CD8-positive, alpha-beta memory T cell (primary cell): ENCODE data around the gene WFDC2. TPM values are rescaled to one million over a fixed set of nuclear protein-coding genes. Genes with fewer than 3 reads are reported as not detected.

ENCODE experiments used
- CTCF ChIA-PET: fragments of 350-600 bp; sonication (Branson Sonifier 250); formaldehyde crosslinking; loops from one replicate; lab custom pipeline; 2021; ENCODE audit warnings: antibody characterized with exemption; lab: Charles Lee
- POLR2A ChIA-PET: fragments of 350-600 bp; sonication (Branson Sonifier 250); formaldehyde crosslinking; loops from one replicate; lab custom pipeline; 2021; ENCODE audit warnings: antibody characterized with exemption; lab: Charles Lee
- DNase-seq, 5 donors: peaks; one replicate each; pipeline versions ENCODE4 v3.0.0 to v3.0.0-alpha.2; 2020 to 2022; ENCODE audit warnings: mixed read lengths in 1 of 5
- H3K27ac ChIP-seq: one replicate; pipeline ENCODE4 v1.7.0; 2013; ENCODE audit warnings: low read depth, mild to moderate bottlenecking, low read length, moderate library complexity
- H3K27me3 ChIP-seq: 2 replicates; pipeline ENCODE4 v1.7.0; 2013; ENCODE audit warnings: low read length, mild to moderate bottlenecking; ENCODE audit not compliant: insufficient read depth, poor library complexity, severe bottlenecking
- H3K36me3 ChIP-seq: 2 replicates; pipeline ENCODE4 v1.7.0; 2013; ENCODE audit warnings: mild to moderate bottlenecking, low read length, moderate library complexity; ENCODE audit not compliant: insufficient read depth
- H3K4me1 ChIP-seq: 2 replicates; pipeline ENCODE4 v1.7.0; 2013; ENCODE audit warnings: mild to moderate bottlenecking, low read length, moderate library complexity; ENCODE audit not compliant: insufficient read depth
- H3K4me3 ChIP-seq: 2 replicates; pipeline ENCODE4 v1.7.0; 2013; ENCODE audit warnings: mild to moderate bottlenecking, low read length
- H3K9me3 ChIP-seq: 2 replicates; pipeline ENCODE4 v1.7.0; 2013; ENCODE audit warnings: mild to moderate bottlenecking, low read length
- H3K27ac Mint-ChIP-seq, 8 donors: one replicate each; pipeline ENCODE4 v1.8.0; 2020 to 2021; ENCODE audit warnings: mixed read lengths in 8 of 8, mild to moderate bottlenecking in 6 of 8, inconsistent platforms in 3 of 8, moderate library complexity in 3 of 8
- H3K27me3 Mint-ChIP-seq, 2 donors: one replicate each; pipeline ENCODE4 v1.8.0; 2020 to 2021; ENCODE audit warnings: mixed read lengths in 2 of 2, mild to moderate bottlenecking in 1 of 2, moderate library complexity in 1 of 2
- H3K36me3 Mint-ChIP-seq, 3 donors: one replicate each; pipeline ENCODE4 v1.8.0; 2020 to 2021; ENCODE audit warnings: mixed read lengths in 3 of 3, inconsistent platforms in 1 of 3, mild to moderate bottlenecking in 1 of 3
- H3K4me1 Mint-ChIP-seq, 3 donors: one replicate each; pipeline ENCODE4 v1.8.0; 2020 to 2021; ENCODE audit warnings: mixed read lengths in 3 of 3, inconsistent platforms in 1 of 3, mild to moderate bottlenecking in 1 of 3
- H3K4me3 Mint-ChIP-seq, 7 donors: one replicate each; pipeline ENCODE4 v1.8.0; 2020 to 2021; ENCODE audit warnings: mixed read lengths in 7 of 7, mild to moderate bottlenecking in 6 of 7, moderate library complexity in 4 of 7, inconsistent platforms in 2 of 7
- H3K9me3 Mint-ChIP-seq, 5 donors: one replicate each; pipeline ENCODE4 v1.8.0; 2020 to 2022; ENCODE audit warnings: mixed read lengths in 5 of 5, mild to moderate bottlenecking in 3 of 5, moderate library complexity in 2 of 5, inconsistent platforms in 1 of 5
- polyA plus RNA-seq: library from polyadenylated mRNA; unstranded; fragments of 300-500 nt; fragmentation: Illumina TruSeq; gene quantifications from one replicate; pipeline ENCODE4 v1.2.3, GENCODE V29; 2021
- total RNA-seq, 2 experiments: library from RNA; stranded (reverse); gene quantifications; one replicate each; pipeline ENCODE4 v1.2.3, GENCODE V29; 2021

Gene WFDC2
- total and polyA plus RNA-seq, 3 experiments from 2014 or later = 0.55 TPM; not detected in 2

- no peaks in the 10 kb centered on the region for H3K4me1 Mint-ChIP-seq
- Histone ChIP-seq H3K9me3 (no peaks in the 10 kb centered on the region), H3K4me1 (no peaks in the 10 kb centered on the region), H3K27me3 (peaks cover 6% of the 10 kb centered on the region), H3K4me3 (no peak overlapping the region), H3K36me3 (no peaks in the 10 kb centered on the region), H3K27ac (no peak overlapping the region)
- CTCF ChIA-PET = no interaction called here
- no peak for DNase-seq
- no peaks in the 10 kb centered on the region for H3K36me3 Mint-ChIP-seq
- no peaks in the 10 kb centered on the region for H3K9me3 Mint-ChIP-seq
- no peak overlapping the region for H3K27ac Mint-ChIP-seq
- peaks cover 28 to 62% of the 10 kb centered on the region in 2 donors for H3K27me3 Mint-ChIP-seq
- POLR2A ChIA-PET = no interaction called here
- no peak overlapping the region for H3K4me3 Mint-ChIP-seq
Measured at GRCh38 chr20:45489083-45489531, 19.6 kb downstream of the WFDC2 start.

- ChIA-PET CTCF (no interaction called here), POLR2A (no interaction called here)
- Mint-ChIP-seq H3K27me3 (peaks cover 14 to 36% of the 10 kb centered on the region in 2 donors), H3K27ac (no peak overlapping the region), H3K4me3 (no peak overlapping the region), H3K9me3 (no peaks in the 10 kb centered on the region), H3K4me1 (no peaks in the 10 kb centered on the region), H3K36me3 (no peaks in the 10 kb centered on the region)
- Histone ChIP-seq H3K27me3 (no peaks in the 10 kb centered on the region), H3K36me3 (no peaks in the 10 kb centered on the region), H3K27ac (no peak overlapping the region), H3K4me1 (no peaks in the 10 kb centered on the region), H3K9me3 (no peaks in the 10 kb centered on the region), H3K4me3 (no peak overlapping the region)
- no peak for DNase-seq
Measured at GRCh38 chr20:45495501-45495941, 26.0 kb downstream of the WFDC2 start.

GRCh38 chr20:45496166-45496565 lies 26.6 kb downstream of the WFDC2 start:
- Mint-ChIP-seq H3K27me3 (peaks cover 16 to 37% of the 10 kb centered on the region in 2 donors), H3K4me3 (no peak overlapping the region), H3K36me3 (no peaks in the 10 kb centered on the region), H3K27ac (peak overlapping the region in 1 of 8 donors; percentile 41), H3K4me1 (no peaks in the 10 kb centered on the region), H3K9me3 (no peaks in the 10 kb centered on the region)
- ChIA-PET CTCF (no interaction called here), POLR2A (no interaction called here)
- no peak for DNase-seq
- Histone ChIP-seq H3K4me1 (no peaks in the 10 kb centered on the region), H3K27me3 (no peaks in the 10 kb centered on the region), H3K27ac (no peak overlapping the region), H3K9me3 (no peaks in the 10 kb centered on the region), H3K36me3 (no peaks in the 10 kb centered on the region), H3K4me3 (no peak overlapping the region)

- no peaks in the 10 kb centered on the region for H3K9me3 ChIP-seq
- Mint-ChIP-seq H3K27me3 (peaks cover 18 to 36% of the 10 kb centered on the region in 2 donors), H3K27ac (no peak overlapping the region), H3K9me3 (no peaks in the 10 kb centered on the region), H3K36me3 (no peaks in the 10 kb centered on the region), H3K4me1 (no peaks in the 10 kb centered on the region), H3K4me3 (no peak overlapping the region)
- H3K36me3 ChIP-seq = no peaks in the 10 kb centered on the region
- H3K4me3 ChIP-seq = no peak overlapping the region
- ChIA-PET CTCF (no interaction called here), POLR2A (no interaction called here)
- no peaks in the 10 kb centered on the region for H3K4me1 ChIP-seq
- no peaks in the 10 kb centered on the region for H3K27me3 ChIP-seq
- no peak for DNase-seq
- no peak overlapping the region for H3K27ac ChIP-seq
Measured at GRCh38 chr20:45497971-45498494, 28.5 kb downstream of the WFDC2 start.

GRCh38 chr20:45500022-45500421 lies 30.5 kb downstream of the WFDC2 start:
- no peak overlapping the region for H3K4me3 ChIP-seq
- H3K4me1 Mint-ChIP-seq = no peaks in the 10 kb centered on the region
- H3K27ac ChIP-seq = no peak overlapping the region
- no peaks in the 10 kb centered on the region for H3K36me3 ChIP-seq
- H3K9me3 Mint-ChIP-seq = no peaks in the 10 kb centered on the region
- CTCF ChIA-PET = no interaction called here
- no peak for DNase-seq
- H3K9me3 ChIP-seq = no peaks in the 10 kb centered on the region
- no peak overlapping the region for H3K4me3 Mint-ChIP-seq
- peaks cover 15 to 42% of the 10 kb centered on the region in 2 donors for H3K27me3 Mint-ChIP-seq
- no peaks in the 10 kb centered on the region for H3K36me3 Mint-ChIP-seq
- no peaks in the 10 kb centered on the region for H3K4me1 ChIP-seq
- POLR2A ChIA-PET = no interaction called here
- no peaks in the 10 kb centered on the region for H3K27me3 ChIP-seq
- no peak overlapping the region for H3K27ac Mint-ChIP-seq

GRCh38 chr20:45501600-45501999 lies 32.0 kb downstream of the WFDC2 start:
- H3K27ac ChIP-seq = no peak overlapping the region
- H3K4me1 Mint-ChIP-seq = no peaks in the 10 kb centered on the region
- CTCF ChIA-PET = no interaction called here
- no peak overlapping the region for H3K4me3 Mint-ChIP-seq
- POLR2A ChIA-PET = no interaction called here
- no peaks in the 10 kb centered on the region for H3K4me1 ChIP-seq
- H3K36me3 ChIP-seq = no peaks in the 10 kb centered on the region
- no peak for DNase-seq
- H3K9me3 ChIP-seq = no peaks in the 10 kb centered on the region
- H3K27me3 ChIP-seq = no peaks in the 10 kb centered on the region
- H3K27me3 Mint-ChIP-seq = peaks cover 17 to 50% of the 10 kb centered on the region in 2 donors
- no peak overlapping the region for H3K4me3 ChIP-seq
- H3K9me3 Mint-ChIP-seq = no peaks in the 10 kb centered on the region
- H3K36me3 Mint-ChIP-seq = no peaks in the 10 kb centered on the region
- H3K27ac Mint-ChIP-seq = no peak overlapping the region

GRCh38 chr20:45502561-45502960 lies 33.0 kb downstream of the WFDC2 start:
- Histone ChIP-seq H3K36me3 (no peaks in the 10 kb centered on the region), H3K27me3 (no peaks in the 10 kb centered on the region), H3K4me3 (no peak overlapping the region), H3K27ac (no peak overlapping the region), H3K4me1 (no peaks in the 10 kb centered on the region), H3K9me3 (no peaks in the 10 kb centered on the region)
- DNase-seq = no peak
- ChIA-PET CTCF (no interaction called here), POLR2A (no interaction called here)
- Mint-ChIP-seq H3K27ac (no peak overlapping the region), H3K9me3 (no peaks in the 10 kb centered on the region), H3K4me1 (no peaks in the 10 kb centered on the region), H3K4me3 (no peak overlapping the region), H3K36me3 (no peaks in the 10 kb centered on the region), H3K27me3 (peaks cover 17 to 55% of the 10 kb centered on the region in 2 donors)

GRCh38 chr20:45503403-45503802 lies 33.9 kb downstream of the WFDC2 start:
- Mint-ChIP-seq H3K27ac (no peak overlapping the region), H3K9me3 (no peaks in the 10 kb centered on the region), H3K27me3 (peaks cover 17 to 61% of the 10 kb centered on the region in 2 donors), H3K4me3 (no peak overlapping the region), H3K4me1 (no peaks in the 10 kb centered on the region), H3K36me3 (no peaks in the 10 kb centered on the region)
- POLR2A ChIA-PET = no interaction called here
- no peak overlapping the region for H3K27ac ChIP-seq
- no peaks in the 10 kb centered on the region for H3K27me3 ChIP-seq
- no peaks in the 10 kb centered on the region for H3K36me3 ChIP-seq
- DNase-seq = no peak
- H3K4me1 ChIP-seq = no peaks in the 10 kb centered on the region
- no peak overlapping the region for H3K4me3 ChIP-seq
- no peaks in the 10 kb centered on the region for H3K9me3 ChIP-seq
- CTCF ChIA-PET = no interaction called here
